ENCODE data around the gene MYADM. TPM values are rescaled to one million over a fixed set of nuclear protein-coding genes. Genes with fewer than 3 reads are reported as not detected.

MYADM gene
- total and polyA plus RNA-seq, 2 donors (not counting 1 experiment from before 2014, with no cell fraction given) = 18.5 to 172 TPM

GRCh38 chr19:53896682-53897081 lies 29.0 kb downstream of the MYADM start:
- no peak for DNase-seq
- ChIA-PET POLR2A (no interaction called here), CTCF (interaction anchor here (0.8 kb wide), 1 partner anchor 43 kb away, joined by 4 read pairs; no protein-coding TSS in a partner anchor)

GRCh38 chr19:53897459-53897858 lies 29.8 kb downstream of the MYADM start:
- Histone ChIP-seq H3K4me3 (ENCODE audit: control extremely low read depth in 1 of 5, extremely low read depth in 1 of 5, insufficient read depth in 1 of 5, low read depth in 2 of 5, low read length in 4 of 5) (no peak overlapping the region), H3K36me3 (replicated peaks in 1 of 2; ENCODE audit: control extremely low read depth in 1 of 2, control insufficient read depth in 1 of 2, extremely low read depth in 1 of 2, insufficient read depth in 2 of 2, low read length in 1 of 2) (no peaks in the 10 kb centered on the region), H3K4me1 (ENCODE audit: control insufficient read depth in 2 of 2, insufficient read depth in 2 of 2, low read length in 2 of 2) (peaks cover 0 to 5% of the 10 kb centered on the region in 2 donors), H3K27ac (ENCODE audit: low read length in 2 of 2) (no peak overlapping the region), H3K79me2 (ENCODE audit: control insufficient read depth, insufficient read depth, low read length) (no peaks in the 10 kb centered on the region), H3K9ac (ENCODE audit: low read length) (no peak overlapping the region), H3K9me3 (ENCODE audit: control extremely low read depth in 1 of 3, control insufficient read depth in 2 of 3, insufficient read depth in 1 of 3, low read length in 2 of 3) (peaks cover 0 to 36% (median 0%) of the 10 kb centered on the region in 3 donors), H3K4me2 (replicated peaks; ENCODE audit: low read depth, low read length, poor library complexity, severe bottlenecking) (no peak overlapping the region), H3K27me3 (replicated peaks in 1 of 4; ENCODE audit: control extremely low read depth in 1 of 4, control insufficient read depth in 3 of 4, insufficient read depth in 4 of 4, low read length in 3 of 4) (peaks cover 0 to 34% (median 12%) of the 10 kb centered on the region in 4 experiments), H4K20me1 (ENCODE audit: control insufficient read depth, insufficient read depth, low read length, poor library complexity, severe bottlenecking) (no peaks in the 10 kb centered on the region), H2AFZ (ENCODE audit: insufficient read depth, low read depth, low read length, poor library complexity, severe bottlenecking) (no peak overlapping the region)
- H3K4me1 Mint-ChIP-seq = no peaks in the 10 kb centered on the region
- no peak for TF ChIP-seq EZH2 (IDR thresholded peaks at IDR 0.05; ENCODE audit: borderline replicate concordance, insufficient read depth, low read depth, low read length, poor library complexity, severe bottlenecking)
- TF ChIP-seq CTCF (IDR thresholded peaks at IDR 0.05) = no peak
- no peak for DNase-seq
- H3K4me3 Mint-ChIP-seq = no peak overlapping the region
- peaks cover 42% of the 10 kb centered on the region for H3K27me3 Mint-ChIP-seq
- H3K27ac Mint-ChIP-seq = no peak overlapping the region
- ChIA-PET CTCF (no interaction called here), POLR2A (no interaction called here)
- ATAC-seq (ENCODE audit: low read depth) = no peak
- no CpG with 5 or more reads among the region's 4 CpGs for WGBS (ENCODE audit: insufficient coverage)
- intact Hi-C loops (cut with micrococcal nuclease) = no loop called here
- H3K9me3 Mint-ChIP-seq (ENCODE audit: insufficient read depth) = peaks cover 7% of the 10 kb centered on the region

More at GRCh38 chr19:53896682-53897081, 29.0 kb downstream of the MYADM start:
- no peaks in the 10 kb centered on the region for H3K79me2 ChIP-seq (ENCODE audit: control insufficient read depth, insufficient read depth, low read length)
- H3K4me1 Mint-ChIP-seq = no peaks in the 10 kb centered on the region
- no peak overlapping the region for H3K27ac ChIP-seq (ENCODE audit: low read length in 2 of 2)
- no peaks in the 10 kb centered on the region for H4K20me1 ChIP-seq (ENCODE audit: control insufficient read depth, insufficient read depth, low read length, poor library complexity, severe bottlenecking)
- H3K36me3 ChIP-seq (replicated peaks in 1 of 2; ENCODE audit: control extremely low read depth in 1 of 2, control insufficient read depth in 1 of 2, extremely low read depth in 1 of 2, insufficient read depth in 2 of 2, low read length in 1 of 2) = no peaks in the 10 kb centered on the region
- no peak overlapping the region for H3K4me3 Mint-ChIP-seq
- peaks cover 0 to 5% of the 10 kb centered on the region in 2 donors for H3K4me1 ChIP-seq (ENCODE audit: control insufficient read depth in 2 of 2, insufficient read depth in 2 of 2, low read length in 2 of 2)
- intact Hi-C loops (cut with micrococcal nuclease) = no loop called here
- H3K9me3 ChIP-seq (ENCODE audit: control extremely low read depth in 1 of 3, control insufficient read depth in 2 of 3, insufficient read depth in 1 of 3, low read length in 2 of 3) = peaks cover 0 to 35% (median 0%) of the 10 kb centered on the region in 3 donors
- no peak overlapping the region for H2AFZ ChIP-seq (ENCODE audit: insufficient read depth, low read depth, low read length, poor library complexity, severe bottlenecking)
- H3K4me3 ChIP-seq (ENCODE audit: control extremely low read depth in 1 of 5, extremely low read depth in 1 of 5, insufficient read depth in 1 of 5, low read depth in 2 of 5, low read length in 4 of 5) = no peak overlapping the region
- H3K9me3 Mint-ChIP-seq (ENCODE audit: insufficient read depth) = peaks cover 7% of the 10 kb centered on the region
- no peak overlapping the region for H3K9ac ChIP-seq (ENCODE audit: low read length)
- WGBS (ENCODE audit: insufficient coverage) = 19% methylated on average over 2 of the region's 4 CpGs
- no peak overlapping the region for H3K27ac Mint-ChIP-seq
- peaks cover 0 to 35% (median 15%) of the 10 kb centered on the region in 4 experiments for H3K27me3 ChIP-seq (replicated peaks in 1 of 4; ENCODE audit: control extremely low read depth in 1 of 4, control insufficient read depth in 3 of 4, insufficient read depth in 4 of 4, low read length in 3 of 4)
- H3K27me3 Mint-ChIP-seq = peaks cover 47% of the 10 kb centered on the region
- no peak for TF ChIP-seq EZH2 (IDR thresholded peaks at IDR 0.05; ENCODE audit: borderline replicate concordance, insufficient read depth, low read depth, low read length, poor library complexity, severe bottlenecking)
- TF ChIP-seq CTCF (IDR thresholded peaks at IDR 0.05) = no peak
- no peak overlapping the region for H3K4me2 ChIP-seq (replicated peaks; ENCODE audit: low read depth, low read length, poor library complexity, severe bottlenecking)
- ATAC-seq (ENCODE audit: low read depth) = no peak

Measured in B cell (primary cell).